Tibial nerve (tissue), 4 donors: ENCODE measurements around the gene CBX5. TPM values are rescaled to one million over a fixed set of nuclear protein-coding genes. Genes with fewer than 3 reads are reported as not detected.
A peak's percentile ranks its signal among the peaks of the same experiment; 100 is the strongest.
"Not testable (repeated sequence)": the region's sequence is repeated elsewhere in the genome, so short reads cannot be mapped to it uniquely, and the experiment has no call there.

Source experiments
- DNase-seq, 2 donors: peaks; one replicate each; pipeline ENCODE4 v3.0.0-alpha.2; 2019; ENCODE audit warnings: low spot score in 2 of 2
- H3K27ac ChIP-seq, 4 donors: fragments of 200-600 bp; sonication (generic) in 3 of 4; one replicate each; pipeline ENCODE4 v1.5.1; 2017 to 2019; ENCODE audit warnings: mild to moderate bottlenecking in 1 of 4
- H3K27me3 ChIP-seq, 2 donors: fragments of 200-600 bp; sonication (generic) in 1 of 2; one replicate each; pipeline versions ENCODE4 v1.5.1 to v1.6.0; 2017 to 2019
- H3K36me3 ChIP-seq, 3 donors: fragments of 200-600 bp; sonication (generic); one replicate each; pipeline ENCODE4 v1.5.1; 2018 to 2019
- H3K4me1 ChIP-seq, 4 donors: fragments of 200-600 bp; sonication (generic) in 3 of 4; one replicate each; pipeline ENCODE4 v1.5.1; 2017 to 2019
- H3K4me3 ChIP-seq, 4 donors: fragments of 200-600 bp; sonication (generic) in 3 of 4; one replicate each; pipeline ENCODE4 v1.5.1; 2017 to 2019; ENCODE audit warnings: mild to moderate bottlenecking in 1 of 4, moderate library complexity in 1 of 4
- H3K9me3 ChIP-seq, 4 donors: fragments of 200-600 bp; sonication (generic) in 3 of 4; one replicate each; pipeline ENCODE4 v1.5.1; 2017 to 2019
- CTCF ChIP-seq, 5 experiments: fragments of 200-600 bp in 3 of 5; fragments of 450-650 bp in 2 of 5; sonication (generic) in 3 of 5; IDR thresholded peaks; one replicate each; pipeline ENCODE4 v1.5.1; 2016 to 2019; ENCODE audit warnings: antibody characterized with exemption in 5 of 5, mild to moderate bottlenecking in 3 of 5, moderate library complexity in 2 of 5
- EP300 ChIP-seq, 2 donors: sonication (generic); formaldehyde crosslinking; IDR thresholded peaks; one replicate each; pipeline ENCODE4 v1.6.1; 2017; ENCODE audit warnings: antibody characterized with exemption in 2 of 2, mild to moderate bottlenecking in 1 of 2
- POLR2A ChIP-seq, 2 donors: fragments of 450-650 bp; IDR thresholded peaks; one replicate each; pipeline ENCODE4 v1.6.1; 2017; ENCODE audit warnings: antibody characterized with exemption in 2 of 2, mild to moderate bottlenecking in 2 of 2, moderate library complexity in 2 of 2
- WGBS, 2 donors: methylation state at CpG; one replicate each; pipeline ENCODE4 v1.1.5; 2018; 5-methylcytosine and 5-hydroxymethylcytosine counted together
- total RNA-seq, 4 donors: library from RNA; depleted of rRNA; stranded (reverse); fragments of >200 nt; gene quantifications; one replicate each; pipeline ENCODE4 v1.1.0, GENCODE V29; 2016

CBX5 gene
- total RNA-seq, 4 donors from 2014 or later: 32.1 to 50.0 (median 42.4) TPM

DNA sequence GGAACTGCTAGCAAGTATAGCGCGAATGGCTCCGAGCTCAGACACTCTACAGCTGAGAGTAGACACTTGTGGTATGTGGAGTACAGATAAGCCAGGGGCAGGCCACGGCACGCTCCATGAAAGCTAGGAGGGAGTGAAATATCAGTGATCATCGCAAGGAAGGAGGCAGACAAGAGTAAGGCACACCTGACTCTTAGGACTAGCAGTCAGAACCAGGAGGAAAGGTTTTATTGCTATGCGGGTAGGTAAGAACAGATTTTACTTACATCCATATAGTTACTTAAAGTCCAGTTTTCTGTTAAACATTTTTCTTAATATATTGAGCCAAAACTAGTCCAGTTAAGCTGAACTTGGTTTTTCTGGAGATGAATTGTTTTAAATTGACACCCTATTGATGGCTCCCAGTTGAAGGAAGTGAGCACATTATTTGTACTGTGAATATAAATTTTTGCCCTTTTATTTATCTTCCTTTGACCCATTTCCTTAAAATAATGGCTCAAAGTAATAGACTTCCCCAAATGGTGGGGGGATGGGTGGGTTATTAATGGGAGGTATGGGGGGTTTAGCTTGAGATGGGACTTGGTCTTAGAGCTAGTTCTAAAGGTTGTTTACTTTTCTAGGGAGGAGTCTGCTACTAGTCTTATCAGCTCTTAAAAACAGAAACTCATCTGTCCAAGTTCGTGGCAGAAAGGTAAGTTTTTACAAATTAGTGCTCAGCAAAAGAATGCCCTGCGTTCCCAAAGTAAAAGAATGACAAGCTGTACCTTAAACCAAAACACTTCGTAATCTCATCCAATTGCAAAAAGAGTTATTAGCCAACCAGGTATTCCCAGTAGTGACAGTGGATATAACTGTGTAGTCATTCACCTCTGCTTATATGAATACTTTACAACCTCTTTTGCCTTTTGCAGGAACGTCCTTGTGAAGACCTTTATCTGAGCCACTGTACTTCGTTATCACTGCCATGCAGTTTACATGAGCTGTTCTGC, 6.4 kb upstream of the CBX5 start:
- Histone ChIP-seq H3K4me3 (no peak overlapping the region), H3K27ac (no peak overlapping the region), H3K4me1 (peaks cover 0 to 58% (median 35%) of the 10 kb centered on the region in 4 donors), H3K9me3 (no peaks in the 10 kb centered on the region), H3K36me3 (peaks cover 0 to 76% (median 18%) of the 10 kb centered on the region in 3 donors), H3K27me3 (no peaks in the 10 kb centered on the region)
- no peak for DNase-seq
- 66 to 68% methylated on average over 12 of the region's 12 CpGs for WGBS, 2 donors
- TF ChIP-seq CTCF (IDR thresholded peaks at IDR 0.05): no peak
- no peak for TF ChIP-seq EP300 (IDR thresholded peaks at IDR 0.05)
- no peak for TF ChIP-seq POLR2A (IDR thresholded peaks at IDR 0.05)

- Histone ChIP-seq H3K36me3 (peaks cover 0 to 76% (median 18%) of the 10 kb centered on the region in 3 donors), H3K27me3 (no peaks in the 10 kb centered on the region), H3K27ac (no peak overlapping the region), H3K9me3 (no peaks in the 10 kb centered on the region), H3K4me1 (peaks cover 0 to 58% (median 36%) of the 10 kb centered on the region in 4 donors), H3K4me3 (no peak overlapping the region)
- DNase-seq: no peak
- TF ChIP-seq CTCF (IDR thresholded peaks at IDR 0.05): peak in 2 of 5 experiments; percentile 13 to 22
- no peak for TF ChIP-seq EP300 (IDR thresholded peaks at IDR 0.05)
- 52 to 62% methylated on average over 5 of the region's 5 CpGs for WGBS, 2 donors
These were observed 5.5 kb upstream of the CBX5 start for GRCh38 chr12:54285150-54286041.

- 36 to 42% methylated on average over 2 of the region's 2 CpGs for WGBS, 2 donors
- H3K9me3 ChIP-seq, DNase-seq, H3K27me3 ChIP-seq, H3K4me3 ChIP-seq, H3K27ac ChIP-seq: not testable (repeated sequence)
- Histone ChIP-seq H3K4me1 (peaks cover 0 to 58% (median 36%) of the 10 kb centered on the region in 4 donors), H3K36me3 (peaks cover 0 to 70% (median 18%) of the 10 kb centered on the region in 3 donors)
These were observed 4.3 kb upstream of the CBX5 start for GRCh38 chr12:54284070-54284780.

DNA sequence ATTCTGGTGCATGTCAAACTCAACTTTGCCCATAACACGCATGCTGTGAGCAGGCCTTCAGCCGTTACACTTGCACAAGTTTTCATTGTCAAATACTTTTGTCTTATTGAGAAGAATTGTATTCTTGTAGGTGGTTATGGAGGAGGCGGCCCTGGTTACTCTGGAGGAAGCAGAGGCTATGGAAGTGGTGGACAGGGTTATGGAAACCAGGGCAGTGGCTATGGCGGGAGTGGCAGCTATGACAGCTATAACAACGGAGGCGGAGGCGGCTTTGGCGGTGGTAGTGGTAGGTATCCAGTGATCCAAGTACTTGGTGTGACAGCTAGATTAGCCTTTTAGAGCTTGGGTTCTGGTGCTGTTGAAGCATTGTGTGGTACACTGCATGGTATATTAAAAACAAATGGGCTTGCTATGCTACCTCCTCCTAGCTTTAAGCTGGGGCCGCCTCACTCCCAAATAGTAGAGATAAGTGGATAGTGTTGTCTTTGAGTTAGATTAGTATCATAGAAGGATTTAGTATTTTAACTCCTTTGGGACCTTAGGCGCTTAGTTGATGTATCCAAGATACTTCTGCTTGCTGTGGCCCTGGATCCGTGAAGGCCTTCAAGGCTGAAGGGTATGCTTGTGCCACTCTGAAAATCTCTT, 3.1 kb upstream of the CBX5 start:
- no peak for DNase-seq
- 37 to 44% methylated on average over 11 of the region's 11 CpGs for WGBS, 2 donors
- TF ChIP-seq CTCF (IDR thresholded peaks at IDR 0.05) (no peak), POLR2A (IDR thresholded peaks at IDR 0.05) (no peak), EP300 (IDR thresholded peaks at IDR 0.05) (no peak)
- no peaks in the 10 kb centered on the region for H3K9me3 ChIP-seq
- peaks cover 0 to 59% (median 18%) of the 10 kb centered on the region in 3 donors for H3K36me3 ChIP-seq
- peak overlapping the region in 1 of 4 donors; percentile 58 for H3K4me3 ChIP-seq
- no peaks in the 10 kb centered on the region for H3K27me3 ChIP-seq
- H3K4me1 ChIP-seq: peaks cover 0 to 68% (median 43%) of the 10 kb centered on the region in 4 donors
- peak overlapping the region in 2 of 4 donors; percentile 15 to 21 for H3K27ac ChIP-seq

DNA sequence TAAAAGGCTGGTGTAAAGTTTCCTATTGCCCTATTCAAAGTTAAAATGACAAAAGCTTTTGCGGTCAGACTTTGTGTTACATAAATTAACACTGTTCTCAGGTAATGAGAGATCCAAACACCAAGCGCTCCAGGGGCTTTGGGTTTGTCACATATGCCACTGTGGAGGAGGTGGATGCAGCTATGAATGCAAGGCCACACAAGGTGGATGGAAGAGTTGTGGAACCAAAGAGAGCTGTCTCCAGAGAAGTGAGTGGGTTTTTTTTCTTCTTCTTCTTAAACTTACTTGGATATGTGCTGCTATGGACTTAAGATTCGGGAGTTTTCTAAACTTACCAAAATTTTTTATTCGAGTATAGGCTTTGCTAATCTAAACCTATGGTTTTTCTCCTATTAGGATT, 1.8 kb upstream of the CBX5 start:
- H3K27me3 ChIP-seq, H3K9me3 ChIP-seq, DNase-seq: not testable (repeated sequence)
- Histone ChIP-seq H3K36me3 (peaks cover 0 to 45% (median 14%) of the 10 kb centered on the region in 3 donors), H3K4me1 (peaks cover 0 to 65% (median 47%) of the 10 kb centered on the region in 4 donors), H3K27ac (peak overlapping the region; percentile 89 to 97 (median 93)), H3K4me3 (peak overlapping the region; percentile 58 to 79 (median 66))
- WGBS, 2 donors: 5 to 20% methylated on average over 4 of the region's 4 CpGs

DNA sequence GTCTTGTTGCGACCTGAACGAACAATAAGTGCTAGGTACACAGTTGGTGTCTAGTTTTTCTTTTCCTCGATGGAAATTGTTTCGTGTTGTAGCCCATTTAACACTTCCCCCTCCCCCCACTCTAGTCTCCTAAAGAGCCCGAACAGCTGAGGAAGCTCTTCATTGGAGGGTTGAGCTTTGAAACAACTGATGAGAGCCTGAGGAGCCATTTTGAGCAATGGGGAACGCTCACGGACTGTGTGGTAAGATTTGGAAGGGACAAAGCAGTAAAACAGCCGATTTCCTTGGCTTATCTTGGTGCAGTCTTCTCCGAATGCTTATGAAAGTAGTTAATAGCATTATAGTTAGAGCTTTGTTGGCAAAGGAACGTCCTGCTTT, 1.3 kb upstream of the CBX5 start:
- Histone ChIP-seq H3K4me3 (peak overlapping the region; percentile 58 to 79 (median 66)), H3K4me1 (peaks cover 0 to 63% (median 45%) of the 10 kb centered on the region in 4 donors), H3K27ac (peak overlapping the region; percentile 89 to 97 (median 93)), H3K36me3 (peaks cover 0 to 40% (median 10%) of the 10 kb centered on the region in 3 donors)
- WGBS, 2 donors: 0 to 2% methylated on average over 10 of the region's 10 CpGs
- not testable (repeated sequence) for H3K9me3 ChIP-seq, DNase-seq, H3K27me3 ChIP-seq
